CD4-positive, alpha-beta T cell treated with Interleukin-6 at 100 ng/mL for 8 hours (primary cell): ENCODE measurements around the gene ZAR1.
"Not testable (repeated sequence)": the region's sequence is repeated elsewhere in the genome, so short reads cannot be mapped to it uniquely, and the experiment has no call there.

Experiments
- DNase-seq: peaks from one replicate; pipeline ENCODE4 v3.0.0-alpha.2; 2020; ENCODE audit warnings: mixed read lengths, low spot score

ZAR1 gene

GRCh38 chr4:48490012-48490679, at the start of gene ZAR1:
TSS of gene ZAR1 (plus strand) at chr4:48490252. CDS start at chr4:48490292, 40 bp downstream.
- no peak for DNase-seq

GRCh38 chr4:48440914-48441313, 49.1 kb upstream of the ZAR1 start:
- not testable (repeated sequence) for DNase-seq

GRCh38 chr4:48445704-48446103, 44.3 kb upstream of the ZAR1 start:
- DNase-seq = no peak

GRCh38 chr4:48446642-48447041, 43.4 kb upstream of the ZAR1 start:
- DNase-seq = no peak

- DNase-seq = no peak
These were observed 40.9 kb upstream of the ZAR1 start for GRCh38 chr4:48449151-48449550.

GRCh38 chr4:48450740-48451139, 39.3 kb upstream of the ZAR1 start:
- no peak for DNase-seq

GRCh38 chr4:48451656-48452055, 38.4 kb upstream of the ZAR1 start:
- not testable (repeated sequence) for DNase-seq

GRCh38 chr4:48454591-48454990, 35.5 kb upstream of the ZAR1 start:
- no peak for DNase-seq

- DNase-seq = no peak
These were observed 29.1 kb upstream of the ZAR1 start for GRCh38 chr4:48461000-48461399.

GRCh38 chr4:48462363-48462762, 27.7 kb upstream of the ZAR1 start:
- DNase-seq = no peak

- DNase-seq = no peak
These were observed 22.6 kb upstream of the ZAR1 start for GRCh38 chr4:48467442-48467841.

GRCh38 chr4:48467891-48468290, 22.2 kb upstream of the ZAR1 start:
- DNase-seq = no peak

- DNase-seq = no peak
These were observed 19.9 kb upstream of the ZAR1 start for GRCh38 chr4:48470137-48470536.

- DNase-seq = no peak
These were observed 19.5 kb upstream of the ZAR1 start for GRCh38 chr4:48470570-48470969.

- DNase-seq = no peak
These were observed 17.3 kb upstream of the ZAR1 start for GRCh38 chr4:48472794-48473193.

GRCh38 chr4:48475770-48476169, 14.3 kb upstream of the ZAR1 start:
- no peak for DNase-seq

GRCh38 chr4:48478273-48478672, 11.8 kb upstream of the ZAR1 start:
- no peak for DNase-seq

GRCh38 chr4:48481581-48481980, 8.5 kb upstream of the ZAR1 start:
- no peak for DNase-seq

GRCh38 chr4:48483006-48483776, 6.9 kb upstream of the ZAR1 start, which contains the start of gene SLC10A4:
TSS of gene SLC10A4 (plus strand) at chr4:48483343. CDS start at chr4:48483562, 219 bp downstream.
- no peak for DNase-seq

GRCh38 chr4:48483777-48484493, 6.1 kb upstream of the ZAR1 start:
- DNase-seq = no peak

- no peak for DNase-seq
These were observed 5.4 kb upstream of the ZAR1 start for GRCh38 chr4:48484494-48485168.

GRCh38 chr4:48489683-48490011, 405 bp upstream of the ZAR1 start:
- no peak for DNase-seq
